GM18526 (cell line): ENCODE results near the gene ILKAP.

ENCODE experiments used
- POLR2A ChIP-seq: IDR thresholded peaks from 3 replicates; pipeline ENCODE4 v1.6.1; 2011; ENCODE audit not compliant: insufficient read length; ENCODE audit errors: extremely low read depth

Gene ILKAP

GRCh38 chr2:238132463-238133450 is 70.7 kb downstream of the ILKAP start:
- no peak for TF ChIP-seq POLR2A

GRCh38 chr2:238131761-238132462 is 71.6 kb downstream of the ILKAP start:
- no peak for TF ChIP-seq POLR2A

- no peak for TF ChIP-seq POLR2A
Measured at GRCh38 chr2:238130696-238131628, 72.5 kb downstream of the ILKAP start.

GRCh38 chr2:238130111-238130695 is 73.3 kb downstream of the ILKAP start:
- no peak for TF ChIP-seq POLR2A

GRCh38 chr2:238129166-238130010 is 74.1 kb downstream of the ILKAP start:
- no peak for TF ChIP-seq POLR2A

- no peak for TF ChIP-seq POLR2A
Measured at GRCh38 chr2:238128534-238129001, 74.9 kb downstream of the ILKAP start.

- TF ChIP-seq POLR2A: no peak
Measured at GRCh38 chr2:238128061-238128440, 75.4 kb downstream of the ILKAP start.

- no peak for TF ChIP-seq POLR2A
Measured at GRCh38 chr2:238127165-238128060, 76.1 kb downstream of the ILKAP start.

- no peak for TF ChIP-seq POLR2A
Measured at GRCh38 chr2:238126775-238127164, 76.7 kb downstream of the ILKAP start.

- TF ChIP-seq POLR2A: no peak
Measured at GRCh38 chr2:238126338-238126737, 77.2 kb downstream of the ILKAP start.

- TF ChIP-seq POLR2A: no peak
Measured at GRCh38 chr2:238125127-238125885, 78.2 kb downstream of the ILKAP start.

- no peak for TF ChIP-seq POLR2A
Measured at GRCh38 chr2:238124488-238125126, 78.9 kb downstream of the ILKAP start.
